Brain pericyte (primary cell): ENCODE data around the gene FANCE.

Experiments used
- DNase-seq: peaks from one replicate; pipeline ENCODE4 v3.0.0-alpha.2; 2012; ENCODE audit warnings: low read depth, low spot score

FANCE gene

DNA sequence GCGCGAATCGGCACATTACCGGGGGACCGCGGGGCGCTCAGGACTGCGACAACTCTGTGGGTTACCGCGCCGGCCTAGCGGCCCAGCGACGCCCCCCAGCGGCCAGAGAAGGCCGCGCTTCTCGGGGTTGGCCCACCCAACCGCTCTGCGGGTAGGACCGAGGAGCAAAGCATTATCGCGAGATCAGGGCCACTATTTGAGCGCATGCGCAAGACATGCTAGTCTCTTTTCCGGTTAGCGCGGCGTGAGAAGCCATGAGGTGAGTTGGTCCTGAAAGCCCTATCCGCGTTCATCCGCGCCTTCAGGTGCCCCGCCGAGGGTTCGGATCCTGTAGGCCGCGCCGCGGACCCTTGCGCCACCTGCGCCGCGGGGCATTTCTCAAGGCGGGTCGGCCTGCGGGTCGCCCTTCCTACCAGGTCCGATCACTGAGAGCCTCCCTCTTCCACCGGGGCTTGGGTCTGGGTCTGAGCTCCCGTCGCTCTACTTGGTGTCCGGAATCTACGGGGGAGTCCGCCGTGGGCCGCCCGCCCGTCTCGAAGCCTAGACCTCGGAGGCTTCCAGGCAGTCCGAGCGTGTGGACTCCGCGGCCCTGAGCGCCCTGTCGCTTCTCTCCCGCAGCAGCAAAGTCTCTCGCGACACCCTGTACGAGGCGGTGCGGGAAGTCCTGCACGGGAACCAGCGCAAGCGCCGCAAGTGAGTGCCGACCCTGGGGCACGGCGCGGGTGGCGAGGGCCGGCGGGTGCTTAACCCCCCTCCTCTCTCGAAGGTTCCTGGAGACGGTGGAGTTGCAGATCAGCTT lies 16.2 kb downstream of the FANCE start, which contains the start of gene RPL10A:
TSS of gene RPL10A (plus strand) at position 221 of the 799 bp plus-strand sequence. CDS start at position 255, 34 bp downstream.
- DNase-seq: peak; percentile 87

- no peak for DNase-seq
These were observed 17.0 kb downstream of the FANCE start for GRCh38 chr6:35468980-35469750.

DNA sequence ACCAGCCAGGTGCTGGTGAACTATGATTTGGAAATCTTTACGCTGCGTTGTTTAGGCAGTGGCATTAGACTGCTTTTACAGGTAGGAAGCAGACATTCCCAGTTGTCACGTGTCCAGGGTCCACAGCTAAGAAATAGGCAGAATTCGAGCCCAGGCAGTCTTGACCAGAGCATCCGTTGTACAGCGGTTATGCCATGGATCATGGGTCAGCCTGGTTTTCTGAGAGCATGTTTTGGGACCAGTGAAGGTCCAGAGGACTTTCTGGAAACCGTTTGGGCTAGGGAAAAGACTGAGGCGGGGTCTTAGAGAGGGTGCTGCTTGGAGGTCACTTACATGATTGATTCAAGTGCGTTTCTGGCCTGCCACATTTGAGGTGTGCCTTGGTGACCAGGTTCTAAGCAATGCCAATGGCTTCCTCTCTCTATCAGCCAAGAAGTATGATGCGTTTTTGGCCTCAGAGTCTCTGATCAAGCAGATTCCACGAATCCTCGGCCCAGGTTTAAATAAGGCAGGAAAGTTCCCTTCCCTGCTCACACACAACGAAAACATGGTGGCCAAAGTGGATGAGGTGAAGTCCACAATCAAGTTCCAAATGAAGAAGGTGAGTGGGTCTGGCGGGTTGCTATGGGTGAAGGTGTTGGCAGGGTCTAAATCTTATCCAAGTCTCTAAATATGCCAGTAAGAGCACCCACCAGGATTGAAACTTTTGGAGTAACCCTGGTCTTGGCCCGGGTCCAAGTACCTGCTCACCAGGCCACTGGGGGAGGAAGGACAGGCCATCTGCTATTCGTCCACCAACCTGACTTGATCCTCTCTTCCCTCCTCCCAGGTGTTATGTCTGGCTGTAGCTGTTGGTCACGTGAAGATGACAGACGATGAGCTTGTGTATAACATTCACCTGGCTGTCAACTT lies 17.9 kb downstream of the FANCE start:
- no peak for DNase-seq

DNA sequence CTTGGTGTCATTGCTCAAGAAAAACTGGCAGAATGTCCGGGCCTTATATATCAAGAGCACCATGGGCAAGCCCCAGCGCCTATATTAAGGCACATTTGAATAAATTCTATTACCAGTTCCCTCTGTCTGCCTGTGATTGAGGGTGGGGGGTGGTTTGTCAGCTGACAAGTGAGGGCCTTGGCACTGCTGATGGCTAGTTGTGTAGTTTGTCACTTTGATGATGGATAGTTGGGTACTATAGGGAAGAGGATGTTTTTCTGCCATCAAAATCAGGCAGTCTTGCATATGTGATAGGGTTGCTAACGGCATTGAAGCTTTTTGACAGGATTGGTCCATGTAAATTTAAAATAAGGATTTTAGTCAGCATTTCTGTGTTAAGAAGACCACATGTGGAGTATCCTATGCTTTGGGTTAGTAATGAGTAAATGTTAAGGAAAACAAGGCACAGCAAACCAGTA lies 18.6 kb downstream of the FANCE start:
- no peak for DNase-seq

- DNase-seq: no peak
These were observed 19.8 kb downstream of the FANCE start for GRCh38 chr6:35471836-35472345.

GRCh38 chr6:35473075-35473849 lies 21.1 kb downstream of the FANCE start:
- DNase-seq: no peak

- DNase-seq: no peak
These were observed 21.7 kb downstream of the FANCE start for GRCh38 chr6:35473850-35474130.

DNA sequence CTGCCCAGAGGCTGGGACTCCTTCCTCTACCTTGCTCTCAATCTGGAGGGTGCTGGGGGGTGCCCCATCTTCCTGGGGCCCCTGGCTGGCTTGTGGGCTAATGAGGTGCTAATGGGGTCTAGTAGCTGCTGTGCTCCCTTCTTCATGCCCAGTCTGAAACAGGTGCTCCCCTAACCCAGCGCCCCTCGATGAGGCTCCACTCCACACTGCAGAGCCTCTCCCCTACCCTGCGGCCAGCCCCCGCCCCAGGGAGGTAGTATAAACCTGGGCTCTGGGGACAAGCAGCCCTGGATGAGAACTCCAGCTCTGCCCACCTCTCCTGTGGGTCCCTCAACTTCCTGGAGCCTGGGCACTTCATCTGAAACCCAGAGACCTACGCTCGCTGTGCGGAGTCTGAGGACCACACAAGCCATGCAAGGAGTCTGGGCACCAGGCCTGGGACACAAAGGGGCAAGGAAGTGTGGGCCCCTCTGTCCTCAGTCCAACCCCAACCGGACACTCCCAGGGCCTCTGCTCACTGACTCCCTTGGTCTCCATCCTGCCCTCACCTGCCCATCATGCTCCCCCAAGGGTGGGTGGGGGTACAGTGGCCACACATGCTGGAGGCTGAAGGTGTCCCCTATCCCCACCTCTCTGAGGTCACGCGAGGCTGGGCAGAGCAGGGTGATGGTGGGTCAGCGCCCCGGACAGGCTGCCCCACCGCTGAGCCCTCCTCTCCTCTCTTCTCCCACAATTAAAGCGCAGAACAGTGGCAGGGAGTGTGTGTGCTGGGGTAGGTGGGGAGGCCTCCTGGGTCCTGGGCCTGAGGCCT lies 22.2 kb downstream of the FANCE start:
- no peak for DNase-seq

DNA sequence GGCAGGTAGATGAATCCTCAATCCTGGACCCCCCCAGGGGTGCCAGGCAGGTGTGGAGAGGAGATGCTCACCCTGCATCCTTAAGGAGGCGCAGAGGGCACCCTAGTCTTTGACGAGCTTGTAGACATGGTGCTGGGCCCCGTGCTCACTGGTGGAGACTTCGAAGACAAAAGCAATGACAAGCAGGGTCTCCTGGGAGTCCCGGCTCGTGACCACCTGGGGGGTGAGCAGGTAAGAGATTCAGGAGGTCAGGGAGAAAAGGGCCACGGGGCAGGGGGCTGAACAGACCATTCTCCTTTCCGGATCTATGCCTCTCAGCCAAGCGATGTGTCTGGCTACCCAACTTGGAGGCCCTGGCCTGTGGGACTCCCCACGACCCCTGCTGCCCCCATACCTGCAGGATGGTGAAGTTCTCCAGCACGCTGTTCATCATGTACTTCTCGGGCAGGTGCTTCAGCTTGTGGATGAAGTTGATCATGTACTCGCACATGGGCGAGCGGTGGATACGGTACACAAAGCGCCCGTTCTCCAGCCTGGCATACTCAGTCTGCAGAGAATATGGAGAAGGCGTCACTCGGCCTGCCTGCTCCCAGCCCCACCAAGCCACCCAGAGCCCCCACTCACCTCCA lies 22.9 kb downstream of the FANCE start:
- no peak for DNase-seq

- no peak for DNase-seq
These were observed 23.4 kb downstream of the FANCE start for GRCh38 chr6:35475573-35475972.

- DNase-seq: no peak
These were observed 23.9 kb downstream of the FANCE start for GRCh38 chr6:35476004-35476403.

DNA sequence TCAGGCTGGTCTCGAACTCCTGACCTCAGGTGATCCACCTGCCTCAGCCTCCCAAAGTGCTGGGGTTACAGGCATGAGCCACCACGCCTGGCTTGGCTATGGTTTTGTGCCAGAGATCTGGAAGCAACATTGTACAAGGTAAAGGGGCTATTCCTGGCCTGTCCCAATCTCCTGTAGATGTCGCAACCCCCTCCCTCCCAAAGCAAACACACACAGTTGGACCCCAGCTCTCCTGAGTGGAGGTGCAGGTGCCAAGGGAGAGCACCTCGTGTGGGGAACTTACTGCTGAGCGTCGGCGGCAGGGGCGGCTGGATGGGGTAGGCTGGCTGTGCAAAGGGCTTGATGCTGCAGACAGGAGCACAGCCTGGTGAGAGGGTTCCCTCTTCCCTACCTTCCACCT lies 24.9 kb downstream of the FANCE start:
- DNase-seq: no peak

DNA sequence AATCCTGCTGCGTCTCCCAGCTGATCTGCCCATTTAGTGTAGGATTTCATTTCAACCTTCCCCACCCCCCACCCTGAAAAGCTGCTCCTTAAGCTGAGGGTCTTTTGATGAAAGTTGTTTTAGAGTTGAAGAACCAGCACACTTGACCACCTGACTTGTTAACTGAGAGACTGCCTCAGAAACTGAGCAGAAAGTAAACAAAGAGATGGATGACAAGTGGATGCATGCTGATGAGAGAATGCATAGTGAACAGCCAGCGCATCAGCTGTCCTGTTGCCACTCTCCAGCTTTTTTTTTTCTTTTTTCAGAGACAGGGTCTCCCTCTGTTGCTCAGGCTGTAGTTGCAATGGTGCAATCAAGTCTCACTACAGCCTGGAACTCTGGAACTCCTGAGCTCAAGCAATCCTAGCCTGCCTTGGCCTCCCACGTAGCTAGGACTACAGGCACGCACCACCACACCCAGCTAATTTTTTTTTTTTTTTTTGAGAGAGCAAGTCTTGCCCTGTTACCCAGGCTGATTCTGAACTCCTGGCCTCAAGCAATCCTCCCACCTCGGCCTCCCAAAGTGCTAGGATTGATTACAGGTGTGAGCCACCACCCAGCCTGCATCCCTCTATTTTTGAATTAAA lies 25.5 kb downstream of the FANCE start:
- no peak for DNase-seq

DNA sequence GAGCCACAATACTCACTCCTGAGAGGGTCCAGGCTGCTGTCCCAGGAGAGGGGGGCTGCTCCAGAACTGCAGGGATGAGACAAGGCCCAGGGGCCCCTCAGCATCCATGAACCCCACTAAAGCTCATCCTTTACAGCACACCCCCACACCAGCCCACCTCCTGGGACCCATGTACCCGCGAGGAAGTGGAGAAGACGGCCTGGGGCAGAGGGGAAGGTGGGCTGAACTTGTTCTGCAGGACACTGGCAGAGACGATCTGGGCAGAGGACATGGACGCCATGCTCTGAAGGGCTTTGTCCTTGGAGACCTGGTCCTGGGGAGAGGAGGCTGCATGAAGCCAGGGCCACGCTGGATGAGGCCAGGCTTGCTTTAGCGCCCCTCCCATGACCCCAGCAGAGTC lies 26.1 kb downstream of the FANCE start:
- DNase-seq: no peak

GRCh38 chr6:35480176-35480575 lies 28.0 kb downstream of the FANCE start:
- DNase-seq: no peak

DNA sequence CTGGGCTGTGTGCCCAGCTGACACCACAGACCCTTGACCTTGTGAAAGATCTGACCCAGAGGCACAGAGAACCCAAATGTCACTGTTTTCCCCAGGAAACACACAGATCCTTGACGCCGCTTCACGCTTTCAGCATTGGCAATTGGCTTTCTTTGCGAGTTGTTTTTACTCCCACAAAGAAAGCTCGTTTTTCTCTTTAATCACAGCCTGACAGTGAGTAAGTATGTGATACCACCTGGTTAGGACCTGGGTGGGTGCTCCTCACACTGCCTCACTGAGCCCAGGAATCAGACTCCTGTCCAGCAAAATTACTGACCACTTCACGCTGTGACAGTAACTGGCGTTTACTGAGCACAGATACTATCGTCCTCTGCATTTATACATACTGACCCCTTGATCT lies 29.1 kb downstream of the FANCE start:
- DNase-seq: no peak

GRCh38 chr6:35483062-35483461 lies 30.9 kb downstream of the FANCE start:
- no peak for DNase-seq

DNA sequence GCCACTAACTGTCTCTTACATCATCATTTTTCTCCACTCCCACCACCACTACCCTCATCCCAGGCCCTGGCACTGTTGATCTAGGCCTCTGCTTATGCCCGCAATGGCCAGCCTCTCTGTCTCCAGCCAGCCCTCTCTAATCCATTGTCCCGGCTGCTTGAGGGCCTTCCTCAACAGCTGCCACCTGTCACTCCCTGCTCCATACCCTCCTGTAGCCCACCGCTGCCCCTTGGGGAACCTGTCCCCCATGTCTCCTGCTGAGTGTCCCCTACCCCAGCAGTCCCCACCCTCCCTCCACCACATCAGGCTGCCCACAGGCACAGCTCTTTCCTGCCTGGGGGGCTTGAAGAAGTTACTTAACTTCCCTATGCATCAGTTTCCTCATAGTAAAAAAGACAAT lies 31.4 kb downstream of the FANCE start:
- no peak for DNase-seq
